HepG2 (cell line): ENCODE measurements around the gene NOTUM. TPM values are rescaled to one million over a fixed set of nuclear protein-coding genes. Genes with fewer than 3 reads are reported as not detected.

Experiments used
- ATF7 ChIP-seq, 2 experiments: fragments of 450-650 bp in 1 of 2; sonication (generic) in 1 of 2; formaldehyde crosslinking in 1 of 2; IDR thresholded peaks; 2 replicates each; pipeline versions ENCODE4 v1.4.0 to v1.6.1; 2016 to 2020; ENCODE audit warnings: antibody characterized with exemption in 1 of 2, mild to moderate bottlenecking in 1 of 2, missing genetic modification reagents in 1 of 2
- ESRRA ChIP-seq: sonication (generic); formaldehyde crosslinking; IDR thresholded peaks from 2 replicates; pipeline ENCODE4 v1.5.1; 2020; ENCODE audit warnings: mild to moderate bottlenecking, low read depth, missing genetic modification reagents
- ETV6 ChIP-seq: sonication (generic); formaldehyde crosslinking; conservative IDR thresholded peaks from 2 replicates; pipeline ENCODE4 v1.4.0; 2020; ENCODE audit warnings: missing genetic modification reagents
- IKZF4 ChIP-seq: sonication (generic); formaldehyde crosslinking; IDR thresholded peaks from 2 replicates; pipeline ENCODE4 v1.5.1; 2020; ENCODE audit warnings: borderline replicate concordance, mild to moderate bottlenecking, low read depth, missing genetic modification reagents; ENCODE audit errors: not compliant biosample characterization
- ISL2 ChIP-seq: sonication (generic); formaldehyde crosslinking; IDR thresholded peaks from 2 replicates; pipeline ENCODE4 v1.5.0; 2020; ENCODE audit warnings: missing genetic modification reagents
- SOX13 ChIP-seq, 3 experiments: fragments of 450-650 bp in 1 of 3; sonication (generic) in 1 of 3; formaldehyde crosslinking in 1 of 3; IDR thresholded peaks in 2 of 3; conservative IDR thresholded peaks in 1 of 3; 2 replicates each; pipeline versions ENCODE4 v1.5.0 to v1.6.1; 2016 to 2020; ENCODE audit warnings: antibody characterized with exemption in 1 of 3, mild to moderate bottlenecking in 1 of 3, missing compliant biosample characterization in 1 of 3, missing genetic modification reagents in 1 of 3, moderate library complexity in 1 of 3
- TGIF2 ChIP-seq: IDR thresholded peaks from 2 replicates; pipeline ENCODE4 v1.6.1; 2016; ENCODE audit warnings: control low read depth, missing compliant biosample characterization
- TOE1 ChIP-seq: sonication (generic); formaldehyde crosslinking; IDR thresholded peaks from 2 replicates; pipeline ENCODE4 v1.4.0; 2020; ENCODE audit warnings: mild to moderate bottlenecking, missing genetic modification reagents
- TOPORS ChIP-seq: sonication (generic); formaldehyde crosslinking; IDR thresholded peaks from 2 replicates; pipeline ENCODE4 v1.8.0; 2023; ENCODE audit warnings: mild to moderate bottlenecking, missing genetic modification reagents
- ZBTB14 ChIP-seq: sonication (generic); formaldehyde crosslinking; IDR thresholded peaks from 2 replicates; pipeline ENCODE4 v1.4.0; 2020; ENCODE audit warnings: missing genetic modification reagents
- ZC3H13 ChIP-seq: sonication (generic); formaldehyde crosslinking; IDR thresholded peaks from 2 replicates; pipeline ENCODE4 v1.8.1; 2023; ENCODE audit warnings: mild to moderate bottlenecking, missing genetic modification reagents, moderate library complexity
- ZMAT5 ChIP-seq: sonication (generic); formaldehyde crosslinking; IDR thresholded peaks from 2 replicates; pipeline ENCODE4 v1.5.0; 2020; ENCODE audit warnings: mild to moderate bottlenecking, low read depth, missing genetic modification reagents, borderline replicate concordance
- ZMYM3 ChIP-seq: sonication (generic); formaldehyde crosslinking; IDR thresholded peaks from 2 replicates; pipeline ENCODE4 v1.5.1; 2020; ENCODE audit warnings: mild to moderate bottlenecking, missing genetic modification reagents
- ZNF12 ChIP-seq: sonication (generic); formaldehyde crosslinking; IDR thresholded peaks from 2 replicates; pipeline ENCODE4 v1.5.0; 2020; ENCODE audit warnings: missing genetic modification reagents
- ZNF138 ChIP-seq: sonication (generic); formaldehyde crosslinking; IDR thresholded peaks from 2 replicates; pipeline ENCODE4 v1.5.0; 2020; ENCODE audit warnings: mild to moderate bottlenecking, low read depth, missing genetic modification reagents
- ZNF18 ChIP-seq: sonication (generic); formaldehyde crosslinking; IDR thresholded peaks from 2 replicates; pipeline ENCODE4 v1.8.0; 2022; ENCODE audit warnings: mild to moderate bottlenecking, missing genetic modification reagents; ENCODE audit not compliant: insufficient replicate concordance
- ZNF687 ChIP-seq: sonication (generic); formaldehyde crosslinking; IDR thresholded peaks from 2 replicates; pipeline ENCODE4 v1.5.1; 2020; ENCODE audit warnings: mild to moderate bottlenecking, missing genetic modification reagents, moderate library complexity
- ZNF740 ChIP-seq: sonication (generic); formaldehyde crosslinking; IDR thresholded peaks from 2 replicates; pipeline ENCODE4 v1.4.0; 2020; ENCODE audit warnings: missing genetic modification reagents
- ZSCAN25 ChIP-seq: sonication (generic); formaldehyde crosslinking; IDR thresholded peaks from 2 replicates; pipeline ENCODE4 v1.8.0; 2022; ENCODE audit warnings: mild to moderate bottlenecking, missing genetic modification reagents
- polyA plus RNA-seq, 8 experiments: library from polyadenylated mRNA; depleted of rRNA in 3 of 8; stranded (reverse) in 7 of 8; unstranded in 1 of 8; fragments of >200 nt; fragmentation: Illumina TruSeq in 4 of 8; extraction: Trizol in 4 of 8; gene quantifications; 2 replicates each; pipeline versions ENCODE4 v1.2.1 to v1.2.3, GENCODE V29; 2011 to 2016; ENCODE audit warnings: low read depth in 4 of 8, missing spikeins in 1 of 8, mixed read lengths in 1 of 8; ENCODE audit not compliant: insufficient read depth in 1 of 8
- total RNA-seq, 5 experiments: library from RNA; depleted of rRNA; stranded (reverse); fragments of >200 nt; fragmentation: Illumina TruSeq; extraction: Trizol; gene quantifications; 2 replicates each; pipeline ENCODE4 v1.2.3, GENCODE V29; 2016; ENCODE audit warnings: low read depth in 1 of 5

Gene NOTUM
- total and polyA plus RNA-seq, 2 of the 13 experiments (the other 11 are each of a cell fraction or from before 2014, with no cell fraction given), result 150 to 160 TPM

- TF ChIP-seq ZNF740 (peak; percentile 69; the same call in 1 of the 2 replicates), ZMAT5 (CRISPR knock-in tag) (no peak), ZBTB14 (no peak), ETV6 (peak; percentile 68; the same call in 1 of the 2 replicates), TOPORS (CRISPR knock-in tag) (peak; percentile 84; the same call in 1 of the 2 replicates), ZNF687 (CRISPR knock-in tag) (peak; percentile 91), ESRRA (CRISPR knock-in tag) (peak; percentile 77), IKZF4 (CRISPR knock-in tag) (peak; percentile 94), ZMYM3 (CRISPR knock-in tag) (peak; percentile 73), ISL2 (CRISPR knock-in tag) (peak; percentile 73; the same call in 1 of the 2 replicates), ZC3H13 (CRISPR knock-in tag) (peak; percentile 94), ZNF18 (CRISPR knock-in tag) (peak; percentile 80), TGIF2 (CRISPR knock-in tag) (peak; percentile 86), ZSCAN25 (CRISPR knock-in tag) (peak; percentile 36; the same call in 1 of the 2 replicates), ATF7 (IDR thresholded peaks at IDR 0.05) (no peak), ATF7 (CRISPR knock-in tag; IDR thresholded peaks at IDR 0.05) (peak; percentile 54), SOX13 (IDR thresholded peaks at IDR 0.05) (no peak; the same call in 1 of the 2 replicates), SOX13 (CRISPR knock-in tag; conservative IDR thresholded peaks at IDR 0.05 in 1 of 2, IDR thresholded peaks at IDR 0.05 in 1 of 2) (peak in 1 of 2 experiments; percentile 84; a peak in 2 of 4 replicates), ZNF12 (CRISPR knock-in tag) (peak; percentile 69; the same call in 1 of the 2 replicates), TOE1 (CRISPR knock-in tag) (no peak; the same call in 1 of the 2 replicates), ZNF138 (CRISPR knock-in tag) (no peak; the same call in 1 of the 2 replicates)
These were observed 5.6 kb upstream of the NOTUM start (continued) for GRCh38 chr17:81966343-81967243.
